Lung (tissue), 12 donors: ENCODE results near the gene COPZ2. TPM values are rescaled to one million over a fixed set of nuclear protein-coding genes. Genes with fewer than 3 reads are reported as not detected.

Experiments used
- ATAC-seq: fragments of 200-7000 bp; cut with Tn5 transposase; one replicate; pipeline ENCODE4 v1.9.1; 2020; ENCODE audit warnings: moderate number of reproducible peaks; ENCODE audit not compliant: insufficient read depth, low FRiP score
- DNase-seq, 3 donors: peaks; one replicate each; pipeline ENCODE4 v3.0.0-alpha.2; 2013 to 2017
- H3K27ac ChIP-seq, 2 donors: one replicate each; pipeline ENCODE4 v1.5.1; 2013; ENCODE audit warnings: mild to moderate bottlenecking in 2 of 2, moderate library complexity in 2 of 2, control low read depth in 1 of 2, inconsistent platforms in 1 of 2, low read depth in 1 of 2, low read length in 1 of 2
- H3K27me3 ChIP-seq, 3 donors: one replicate each; pipeline ENCODE4 v1.5.1; 2013; ENCODE audit warnings: low read length in 2 of 3; ENCODE audit not compliant: control insufficient read depth in 3 of 3, insufficient read depth in 3 of 3
- H3K36me3 ChIP-seq, 4 donors: one replicate each; pipeline ENCODE4 v1.5.1; 2013; ENCODE audit warnings: low read length in 4 of 4, mild to moderate bottlenecking in 1 of 4, moderate library complexity in 1 of 4; ENCODE audit not compliant: control insufficient read depth in 4 of 4, insufficient read depth in 4 of 4
- H3K4me1 ChIP-seq, 5 donors: one replicate each; pipeline ENCODE4 v1.5.1; 2013; ENCODE audit warnings: low read length in 5 of 5, mild to moderate bottlenecking in 2 of 5, moderate library complexity in 1 of 5; ENCODE audit not compliant: control insufficient read depth in 5 of 5, insufficient read depth in 5 of 5
- H3K4me3 ChIP-seq: one replicate; pipeline ENCODE4 v1.5.1; 2013; ENCODE audit warnings: mild to moderate bottlenecking, control low read depth, moderate library complexity
- H3K9ac ChIP-seq, 2 donors: one replicate each; pipeline ENCODE4 v1.5.1; 2013; ENCODE audit warnings: low read length in 2 of 2, control low read depth in 1 of 2; ENCODE audit not compliant: insufficient read depth in 1 of 2
- H3K9me3 ChIP-seq, 4 donors: one replicate each; pipeline ENCODE4 v1.5.1; 2013; ENCODE audit warnings: low read length in 3 of 4, mild to moderate bottlenecking in 1 of 4, moderate library complexity in 1 of 4; ENCODE audit not compliant: control insufficient read depth in 4 of 4, insufficient read depth in 3 of 4
- CTCF ChIP-seq: IDR thresholded peaks from 2 replicates; pipeline ENCODE4 v1.5.1; 2012; ENCODE audit warnings: mild to moderate bottlenecking; ENCODE audit errors: control extremely low read depth, extremely low read depth
- WGBS, 2 donors: extraction: QIAGEN DNeasy Blood & Tissue Kit; methylation state at CpG; one replicate each; pipeline ENCODE4 v1.1.7; 2013; 5-methylcytosine and 5-hydroxymethylcytosine counted together
- polyA plus RNA-seq, 2 donors: library from polyadenylated mRNA; stranded (reverse); fragments of 200-250 nt; gene quantifications; one replicate each; pipeline ENCODE4 v1.2.1, GENCODE V29; 2013
- total RNA-seq, 2 donors: library from RNA; depleted of rRNA in 1 of 2; stranded (reverse); fragments of >200 nt in 1 of 2; gene quantifications; one replicate each; pipeline ENCODE4 v1.2.1, GENCODE V29; 2014 to 2021
- donor health status: control.
- donor health status: control.
- donor health status: Bipolar disorder and iron deficiency.
- donor health status: healthy.
- donor health status: DM: yes; HTN: yes; CAD: no.

COPZ2 gene
- total and polyA plus RNA-seq, 4 donors = 6.2 to 25.5 (median 11.6) TPM

DNA sequence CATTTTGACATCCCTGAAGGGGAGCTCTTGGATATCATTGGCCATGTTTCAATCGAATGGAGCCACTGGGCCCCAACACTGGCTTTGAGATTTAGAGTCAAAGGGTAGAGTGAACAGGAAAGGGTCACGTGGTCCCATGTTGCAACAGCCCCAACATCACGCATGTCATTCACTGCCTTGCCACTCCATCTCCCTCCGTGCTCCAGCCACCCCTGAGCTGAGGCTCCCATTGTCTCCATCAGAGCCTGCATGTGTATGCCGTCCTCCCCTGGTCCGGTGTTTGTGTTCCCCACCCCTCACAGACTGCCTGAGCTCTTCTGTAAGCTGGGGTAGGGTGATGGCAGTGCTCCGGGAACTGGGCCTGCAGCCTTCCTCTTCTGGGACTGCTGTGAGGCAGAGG, 22.7 kb upstream of the COPZ2 start:
- H3K9ac ChIP-seq = no peak overlapping the region
- whole genome bisulfite sequencing, 2 donors = 65 to 66% methylated on average over 7 of the region's 7 CpGs
- H3K27ac ChIP-seq = no peak overlapping the region
- H3K27me3 ChIP-seq = no peaks in the 10 kb centered on the region
- peaks cover 0 to 6% (median under 1%) of the 10 kb centered on the region in 5 donors for H3K4me1 ChIP-seq
- TF ChIP-seq CTCF = no peak
- H3K4me3 ChIP-seq = no peak overlapping the region
- ATAC-seq (no peak), DNase-seq (no peak)
- H3K9me3 ChIP-seq = no peaks in the 10 kb centered on the region
- H3K36me3 ChIP-seq = peaks cover 28 to 61% (median 51%) of the 10 kb centered on the region in 4 donors

DNA sequence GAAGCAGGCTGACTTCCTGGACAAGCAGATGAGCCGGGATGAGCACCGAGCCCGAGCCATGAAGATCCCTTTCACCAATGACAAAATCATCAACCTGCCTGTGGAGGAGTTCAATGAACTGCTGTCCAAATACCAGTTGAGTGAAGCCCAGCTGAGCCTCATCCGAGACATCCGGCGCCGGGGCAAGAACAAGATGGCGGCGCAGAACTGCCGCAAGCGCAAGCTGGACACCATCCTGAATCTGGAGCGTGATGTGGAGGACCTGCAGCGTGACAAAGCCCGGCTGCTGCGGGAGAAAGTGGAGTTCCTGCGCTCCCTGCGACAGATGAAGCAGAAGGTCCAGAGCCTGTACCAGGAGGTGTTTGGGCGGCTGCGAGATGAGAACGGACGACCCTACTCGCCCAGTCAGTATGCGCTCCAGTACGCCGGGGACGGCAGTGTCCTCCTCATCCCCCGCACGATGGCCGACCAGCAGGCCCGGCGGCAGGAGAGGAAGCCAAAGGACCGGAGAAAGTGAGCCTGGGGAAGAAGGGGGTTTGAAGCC, 21.6 kb upstream of the COPZ2 start:
- Histone ChIP-seq H3K4me3 (no peak overlapping the region), H3K27ac (no peak overlapping the region), H3K9ac (no peak overlapping the region), H3K27me3 (no peaks in the 10 kb centered on the region), H3K9me3 (no peaks in the 10 kb centered on the region), H3K4me1 (peaks cover 0 to 14% (median 6%) of the 10 kb centered on the region in 5 donors), H3K36me3 (peaks cover 23 to 65% (median 50%) of the 10 kb centered on the region in 4 donors)
- DNase-seq (no peak), ATAC-seq (no peak)
- TF ChIP-seq CTCF = no peak
- 95% methylated on average over 32 of the region's 32 CpGs for WGBS, 2 donors

GRCh38 chr17:48058393-48059124, 21.0 kb upstream of the COPZ2 start:
- H3K4me3 ChIP-seq = no peak overlapping the region
- WGBS, 2 donors = 86 to 89% methylated on average over 11 of the region's 11 CpGs
- H3K9ac ChIP-seq = no peak overlapping the region
- TF ChIP-seq CTCF = no peak
- peaks cover 4 to 21% (median 8%) of the 10 kb centered on the region in 5 donors for H3K4me1 ChIP-seq
- peaks cover 23 to 67% (median 50%) of the 10 kb centered on the region in 4 donors for H3K36me3 ChIP-seq
- no peak for ATAC-seq
- H3K27ac ChIP-seq = no peak overlapping the region
- H3K9me3 ChIP-seq = no peaks in the 10 kb centered on the region
- no peaks in the 10 kb centered on the region for H3K27me3 ChIP-seq
- DNase-seq = no peak
